Pancreas (tissue), 10 donors: ENCODE results near the gene MOV10L1. TPM values are rescaled to one million over a fixed set of nuclear protein-coding genes. Genes with fewer than 3 reads are reported as not detected.

Experiments
- ATAC-seq, 4 donors: fragments of 200-7000 bp; cut with Tn5 transposase; one replicate each; pipeline versions ENCODE4 v1.8.0 to v1.9.1; 2020; ENCODE audit warnings: mild to moderate bottlenecking in 4 of 4, moderate library complexity in 4 of 4
- DNase-seq, 6 donors: peaks; one replicate each; pipeline ENCODE4 v3.0.0-alpha.2; 2020
- FAIRE-seq: peaks from 2 replicates; lab custom pipeline; 2012; peaks lifted over from hg19 to GRCh38; lab: Jason Lieb, UNC
- H3K27ac ChIP-seq, 4 donors: fragments of 200-600 bp; sonication (generic); 1 replicate in 3 of 4; 2 replicates in 1 of 4; pipeline versions ENCODE4 v1.5.0 to v1.8.0; 2020
- H3K27me3 ChIP-seq, 4 donors: fragments of 200-600 bp; one replicate each; pipeline ENCODE4 v1.8.0; 2021
- H3K36me3 ChIP-seq, 3 donors: fragments of 200-600 bp; sonication (generic) in 1 of 3; one replicate each; pipeline versions ENCODE4 v1.5.0 to v1.8.0; 2020 to 2021
- H3K4me1 ChIP-seq, 3 donors: fragments of 200-600 bp; one replicate each; pipeline ENCODE4 v1.8.0; 2021
- H3K4me3 ChIP-seq, 4 donors: fragments of 200-600 bp; sonication (generic) in 2 of 4; one replicate each; pipeline versions ENCODE4 v1.5.0 to v1.8.0; 2020 to 2021
- H3K9me3 ChIP-seq, 4 donors: fragments of 200-600 bp; one replicate each; pipeline ENCODE4 v1.8.0; 2021
- WGBS, 2 donors: extraction: QIAGEN DNeasy Blood & Tissue Kit; methylation state at CpG; one replicate each; pipeline ENCODE4 v1.1.7; 2013; 5-methylcytosine and 5-hydroxymethylcytosine counted together
- intact Hi-C, 3 donors: fragments of 100-400 bp; cut with DNase I; formaldehyde crosslinking; loops; one replicate each; pipeline versions ENCODE4 v1.11.1 to v1.14.2; 2022
- polyA plus RNA-seq, 2 donors: library from polyadenylated mRNA; stranded (reverse); fragments of 200-250 nt; gene quantifications; one replicate each; pipeline ENCODE4 v1.2.3, GENCODE V29; 2013
- total RNA-seq, 6 donors: library from RNA; stranded (reverse); fragmentation: NEBNext Ultra II Directional in 4 of 6; extraction: Animal tissue kit (Norgen Biotek cat#: 25700) in 4 of 6; gene quantifications; one replicate each; pipeline versions ENCODE4 v1.2.1 to v1.2.4, GENCODE V29; 2021 to 2023
- TF ChIP-seq, protein P1 (sequence below), 4 donors: fragments of 200-600 bp; sonication (generic) in 3 of 4; IDR thresholded peaks; one replicate each; pipeline versions ENCODE4 v1.5.0 to v1.8.0; 2021; ENCODE audit warnings: antibody characterized with exemption in 4 of 4
- donor health status: healthy with polysubstance abuse.
- donor health status: DM: no; HTN: no; CAD: no; lungs with moderate emphysema.
- donor health status: DM: no; HTN: no; CAD: no.
- donor health status: control.
- donor health status: control.
- donor health status: Bipolar disorder and iron deficiency.
- donor health status: DM: yes; HTN: yes; CAD: no.
- donor health status: DM: no; HTN: no; CAD: no.
- donor health status: DM: no; HTN: no; CAD: no.
- donor health status: DM: yes; HTN: yes; CAD: no.

The MOV10L1 gene
- total and polyA plus RNA-seq, 8 donors: 0.09 to 1.9 (median 0.26) TPM; not detected in 1

DNA sequence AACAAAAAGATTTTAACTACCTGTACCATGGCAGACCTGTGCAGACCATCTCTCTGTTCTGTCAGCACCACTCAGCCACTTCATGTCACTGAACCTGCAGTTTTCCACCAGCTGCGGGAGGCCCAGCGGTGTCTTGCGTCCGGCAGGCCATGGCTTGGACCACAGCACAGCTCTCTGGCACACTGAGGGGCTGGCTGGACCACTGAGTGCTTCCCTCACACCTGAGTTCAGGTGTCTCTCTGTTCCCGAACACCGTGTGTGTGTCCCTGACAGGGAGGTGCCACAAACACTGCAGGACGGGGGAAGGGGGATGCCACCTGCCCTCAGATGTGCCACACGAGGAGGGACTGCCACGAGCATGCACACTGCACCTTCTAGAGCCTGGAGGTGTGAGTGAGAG is 17.7 kb downstream of the MOV10L1 start:
- H3K4me1 ChIP-seq: no peaks in the 10 kb centered on the region
- intact Hi-C loops: no loop called here
- ATAC-seq (no peak), FAIRE-seq (no peak), DNase-seq (no peak)
- no peak overlapping the region for H3K4me3 ChIP-seq
- H3K27ac ChIP-seq: no peak overlapping the region
- 66 to 72% methylated on average over 9 of the region's 9 CpGs for WGBS, 2 donors
- no peaks in the 10 kb centered on the region for H3K9me3 ChIP-seq
- no peaks in the 10 kb centered on the region for H3K36me3 ChIP-seq
- no peaks in the 10 kb centered on the region for H3K27me3 ChIP-seq
- TF ChIP-seq, protein P1, sequence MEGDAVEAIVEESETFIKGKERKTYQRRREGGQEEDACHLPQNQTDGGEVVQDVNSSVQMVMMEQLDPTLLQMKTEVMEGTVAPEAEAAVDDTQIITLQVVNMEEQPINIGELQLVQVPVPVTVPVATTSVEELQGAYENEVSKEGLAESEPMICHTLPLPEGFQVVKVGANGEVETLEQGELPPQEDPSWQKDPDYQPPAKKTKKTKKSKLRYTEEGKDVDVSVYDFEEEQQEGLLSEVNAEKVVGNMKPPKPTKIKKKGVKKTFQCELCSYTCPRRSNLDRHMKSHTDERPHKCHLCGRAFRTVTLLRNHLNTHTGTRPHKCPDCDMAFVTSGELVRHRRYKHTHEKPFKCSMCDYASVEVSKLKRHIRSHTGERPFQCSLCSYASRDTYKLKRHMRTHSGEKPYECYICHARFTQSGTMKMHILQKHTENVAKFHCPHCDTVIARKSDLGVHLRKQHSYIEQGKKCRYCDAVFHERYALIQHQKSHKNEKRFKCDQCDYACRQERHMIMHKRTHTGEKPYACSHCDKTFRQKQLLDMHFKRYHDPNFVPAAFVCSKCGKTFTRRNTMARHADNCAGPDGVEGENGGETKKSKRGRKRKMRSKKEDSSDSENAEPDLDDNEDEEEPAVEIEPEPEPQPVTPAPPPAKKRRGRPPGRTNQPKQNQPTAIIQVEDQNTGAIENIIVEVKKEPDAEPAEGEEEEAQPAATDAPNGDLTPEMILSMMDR (IDR thresholded peaks at IDR 0.05): no peak

DNA sequence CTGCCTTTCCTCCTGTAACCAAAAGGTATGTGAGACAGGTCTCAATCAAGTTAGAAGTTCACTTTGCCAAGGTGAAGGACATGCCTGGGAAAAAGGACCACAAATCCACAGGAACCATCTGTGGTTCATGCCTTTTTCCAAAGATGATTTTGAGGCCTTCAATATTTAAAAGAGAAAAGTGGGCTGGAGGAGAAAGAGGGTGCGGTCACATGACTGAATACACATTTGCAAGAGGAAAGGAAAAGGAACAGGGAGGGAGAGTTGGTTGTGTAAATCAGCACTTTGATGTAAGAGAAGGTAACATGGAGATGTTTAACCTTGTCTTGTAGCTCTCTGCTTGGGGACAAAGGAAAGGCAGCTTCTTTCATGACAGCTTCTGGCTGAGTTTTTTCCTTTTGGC is 21.2 kb downstream of the MOV10L1 start:
- no peaks in the 10 kb centered on the region for H3K27me3 ChIP-seq
- FAIRE-seq: no peak
- whole genome bisulfite sequencing, 2 donors: 76 to 88% methylated on average over 1 of the region's 1 CpG

DNA sequence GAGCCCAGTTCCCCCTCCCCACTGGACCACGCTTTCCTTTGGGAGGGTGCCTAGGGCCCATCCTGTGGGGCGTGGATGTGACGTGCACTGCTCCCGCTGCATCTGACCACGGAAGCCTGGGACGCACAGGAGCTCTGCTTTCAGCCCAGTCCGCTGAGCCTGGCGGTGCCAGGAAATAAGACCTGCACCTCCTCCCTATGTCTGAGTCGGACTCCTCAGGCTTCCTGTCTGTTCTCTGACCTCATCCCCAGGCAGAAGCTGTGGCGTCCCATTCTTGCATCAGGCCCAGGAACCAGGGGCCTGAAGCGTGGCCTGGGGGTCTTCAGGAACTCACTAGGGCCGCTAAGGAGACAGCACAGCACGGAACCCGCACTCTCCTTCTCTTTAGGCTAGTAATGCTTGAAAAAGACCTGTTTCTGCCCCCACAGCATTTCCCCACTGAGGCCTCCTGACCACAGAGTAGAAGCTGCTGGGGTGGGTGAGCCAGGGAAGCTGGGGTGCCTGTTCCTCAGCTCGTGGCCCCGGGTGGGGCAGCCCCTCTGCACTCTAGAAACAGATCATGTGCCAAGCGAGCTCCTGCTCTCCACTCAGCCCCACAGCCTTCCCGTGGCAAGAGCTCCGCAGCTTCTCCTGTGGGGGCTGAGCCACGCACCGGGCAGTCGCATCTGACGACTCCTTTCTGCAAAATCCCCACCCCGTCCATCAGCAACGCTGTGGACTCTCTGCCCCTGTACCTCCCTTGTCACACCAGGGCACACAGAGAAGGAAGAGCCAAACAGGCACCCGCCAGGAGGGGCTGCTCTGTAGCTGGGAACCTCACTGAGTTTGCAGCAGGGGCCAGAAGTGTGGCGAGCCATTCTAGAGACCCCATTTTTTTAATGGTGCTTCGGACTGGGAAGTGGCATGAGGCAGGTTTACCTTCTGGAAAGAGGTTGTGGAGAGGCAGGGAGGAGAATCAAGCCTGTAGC is 22.6 kb downstream of the MOV10L1 start:
- FAIRE-seq (no peak), ATAC-seq (peak in 2 of 4 donors; percentile 50 to 51), DNase-seq (no peak)
- Histone ChIP-seq H3K27ac (no peak overlapping the region), H3K4me3 (no peak overlapping the region), H3K4me1 (no peaks in the 10 kb centered on the region), H3K27me3 (no peaks in the 10 kb centered on the region), H3K9me3 (no peaks in the 10 kb centered on the region), H3K36me3 (no peaks in the 10 kb centered on the region)
- TF ChIP-seq, protein P1 (IDR thresholded peaks at IDR 0.05): no peak
- WGBS, 2 donors: 47 to 68% methylated on average over 27 to 28 of the region's 28 CpGs
- intact Hi-C loops: no loop called here

More for the DNA sequence above, 21.2 kb downstream of the MOV10L1 start:
- H3K4me1 ChIP-seq: no peaks in the 10 kb centered on the region
- H3K36me3 ChIP-seq: no peaks in the 10 kb centered on the region
- ATAC-seq (no peak), DNase-seq (no peak)
- no peak overlapping the region for H3K4me3 ChIP-seq
- TF ChIP-seq, protein P1 (IDR thresholded peaks at IDR 0.05): no peak
- H3K9me3 ChIP-seq: no peaks in the 10 kb centered on the region
- H3K27ac ChIP-seq: no peak overlapping the region
- intact Hi-C loops: no loop called here

DNA sequence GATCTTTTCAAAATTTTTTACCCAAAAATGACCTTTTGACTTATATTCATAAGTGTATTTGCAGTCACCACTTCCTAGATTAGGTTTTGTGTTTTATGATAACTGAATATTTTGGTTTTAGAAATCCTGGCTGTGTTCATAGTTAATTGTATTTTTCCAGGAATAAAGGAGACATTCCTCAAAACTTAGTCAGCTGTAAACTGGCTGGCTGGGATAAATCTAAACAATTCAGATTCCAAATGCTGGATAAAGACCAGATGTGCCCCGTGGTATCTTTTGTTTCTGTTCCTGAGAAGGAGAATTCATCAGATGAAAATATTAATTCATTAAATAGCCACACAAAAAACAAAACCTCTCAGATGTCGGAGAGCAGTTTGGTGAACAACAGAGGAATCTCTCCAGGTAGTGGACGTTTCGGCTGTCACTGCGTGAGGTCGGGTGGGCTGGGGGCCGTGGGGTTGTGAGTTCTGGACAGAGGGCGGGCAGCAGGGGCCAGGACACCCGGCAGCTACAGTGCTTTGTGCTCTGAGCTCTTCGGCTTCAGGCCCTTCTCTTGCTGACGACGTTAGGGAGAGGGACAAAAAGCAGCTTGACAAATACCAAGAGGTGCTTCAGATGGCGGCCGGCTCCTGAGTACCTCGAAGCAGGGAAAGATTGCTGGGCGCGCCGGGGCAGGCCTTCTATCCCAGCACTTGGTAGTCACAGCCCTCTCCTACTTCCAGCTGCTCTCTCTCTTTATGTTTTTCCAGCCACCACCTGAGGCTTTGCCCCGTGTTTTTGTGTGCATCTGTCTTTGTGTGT is 24.6 kb downstream of the MOV10L1 start:
- ATAC-seq (no peak), DNase-seq (no peak), FAIRE-seq (no peak)
- TF ChIP-seq, protein P1 (IDR thresholded peaks at IDR 0.05): no peak
- no peak overlapping the region for H3K27ac ChIP-seq
- H3K36me3 ChIP-seq: no peaks in the 10 kb centered on the region
- intact Hi-C loops: no loop called here
- H3K4me3 ChIP-seq: no peak overlapping the region
- H3K27me3 ChIP-seq: no peaks in the 10 kb centered on the region
- H3K9me3 ChIP-seq: no peaks in the 10 kb centered on the region
- WGBS, 2 donors: 44 to 62% methylated on average over 19 of the region's 19 CpGs
- no peaks in the 10 kb centered on the region for H3K4me1 ChIP-seq
